ENCODE measurements around the gene GNAZ.

GNAZ gene

GRCh38 chr22:23063539-23064380 lies 6.6 kb upstream of the GNAZ start:
- no peak overlapping the region for H3K27ac ChIP-seq
- TF ChIP-seq CTCF (IDR thresholded peaks at IDR 0.05), result no peak
- TF ChIP-seq ZFX (IDR thresholded peaks at IDR 0.05; ENCODE audit: borderline replicate concordance), result no peak

GRCh38 chr22:23064381-23065068 lies 5.8 kb upstream of the GNAZ start:
- no peak overlapping the region for H3K27ac ChIP-seq
- TF ChIP-seq ZFX (IDR thresholded peaks at IDR 0.05; ENCODE audit: borderline replicate concordance), result no peak
- no peak for TF ChIP-seq CTCF (IDR thresholded peaks at IDR 0.05)

GRCh38 chr22:23065069-23065451 lies 5.3 kb upstream of the GNAZ start:
- no peak overlapping the region for H3K27ac ChIP-seq
- TF ChIP-seq ZFX (IDR thresholded peaks at IDR 0.05; ENCODE audit: borderline replicate concordance) (no peak), CTCF (IDR thresholded peaks at IDR 0.05) (no peak)

- TF ChIP-seq CTCF (IDR thresholded peaks at IDR 0.05) (no peak), ZFX (IDR thresholded peaks at IDR 0.05; ENCODE audit: borderline replicate concordance) (no peak)
- no peak overlapping the region for H3K27ac ChIP-seq
These were observed 4.7 kb upstream of the GNAZ start for GRCh38 chr22:23065495-23066122.

- no peak overlapping the region for H3K27ac ChIP-seq
- TF ChIP-seq CTCF (IDR thresholded peaks at IDR 0.05) (no peak), ZFX (IDR thresholded peaks at IDR 0.05; ENCODE audit: borderline replicate concordance) (no peak)
These were observed 3.9 kb upstream of the GNAZ start for GRCh38 chr22:23066200-23067022.

- H3K27ac ChIP-seq, result no peak overlapping the region
- no peak for TF ChIP-seq ZFX (IDR thresholded peaks at IDR 0.05; ENCODE audit: borderline replicate concordance)
- no peak for TF ChIP-seq CTCF (IDR thresholded peaks at IDR 0.05)
These were observed 3.2 kb upstream of the GNAZ start for GRCh38 chr22:23067023-23067650.
